ENCODE measurements around the gene EFCAB6.
A peak's percentile ranks its signal among the peaks of the same experiment; 100 is the strongest.

EFCAB6 gene

GRCh38 chr22:43853328-43853931 lies 41.3 kb upstream of the EFCAB6 start:
- Histone ChIP-seq H3K4me3 (ENCODE audit: low read length) (no peak overlapping the region), H3K36me3 (ENCODE audit: control insufficient read depth, insufficient read depth, low read length, severe bottlenecking) (no peaks in the 10 kb centered on the region), H3K27me3 (replicated peaks; ENCODE audit: control insufficient read depth, insufficient read depth, low read length) (peaks cover 50% of the 10 kb centered on the region), H3K9ac (ENCODE audit: low read length) (no peak overlapping the region), H3K9me3 (ENCODE audit: control insufficient read depth, low read length) (peaks cover 19% of the 10 kb centered on the region), H3K4me1 (ENCODE audit: control insufficient read depth, insufficient read depth, low read length) (peaks cover 2% of the 10 kb centered on the region)
- no peak for DNase-seq (ENCODE audit: low read depth)

GRCh38 chr22:43852573-43853327 lies 40.6 kb upstream of the EFCAB6 start:
- no peaks in the 10 kb centered on the region for H3K36me3 ChIP-seq (ENCODE audit: control insufficient read depth, insufficient read depth, low read length, severe bottlenecking)
- no peak overlapping the region for H3K4me3 ChIP-seq (ENCODE audit: low read length)
- no peak for DNase-seq (ENCODE audit: low read depth)
- H3K9me3 ChIP-seq (ENCODE audit: control insufficient read depth, low read length) = peaks cover 19% of the 10 kb centered on the region
- H3K9ac ChIP-seq (ENCODE audit: low read length) = no peak overlapping the region
- peaks cover 52% of the 10 kb centered on the region for H3K27me3 ChIP-seq (replicated peaks; ENCODE audit: control insufficient read depth, insufficient read depth, low read length)
- H3K4me1 ChIP-seq (ENCODE audit: control insufficient read depth, insufficient read depth, low read length) = peaks cover 2% of the 10 kb centered on the region

DNA sequence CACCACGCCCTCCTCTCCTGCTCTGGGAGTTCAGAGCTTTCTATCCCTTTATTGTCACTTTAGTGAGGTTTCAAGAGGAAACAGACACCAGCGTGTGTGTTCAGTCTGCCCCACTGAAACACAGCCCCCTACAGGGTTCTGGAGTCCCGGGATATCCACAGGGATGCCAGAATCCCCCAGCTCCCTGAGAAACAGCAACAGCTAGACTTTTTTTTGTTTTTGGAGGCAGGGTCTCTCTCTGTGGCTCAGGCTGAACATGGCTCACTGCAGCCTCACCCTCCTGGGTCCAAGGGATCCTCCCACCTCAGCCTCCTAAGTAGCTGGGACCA lies 39.8 kb upstream of the EFCAB6 start:
- no peaks in the 10 kb centered on the region for H3K36me3 ChIP-seq (ENCODE audit: control insufficient read depth, insufficient read depth, low read length, severe bottlenecking)
- peaks cover 12% of the 10 kb centered on the region for H3K9me3 ChIP-seq (ENCODE audit: control insufficient read depth, low read length)

DNA sequence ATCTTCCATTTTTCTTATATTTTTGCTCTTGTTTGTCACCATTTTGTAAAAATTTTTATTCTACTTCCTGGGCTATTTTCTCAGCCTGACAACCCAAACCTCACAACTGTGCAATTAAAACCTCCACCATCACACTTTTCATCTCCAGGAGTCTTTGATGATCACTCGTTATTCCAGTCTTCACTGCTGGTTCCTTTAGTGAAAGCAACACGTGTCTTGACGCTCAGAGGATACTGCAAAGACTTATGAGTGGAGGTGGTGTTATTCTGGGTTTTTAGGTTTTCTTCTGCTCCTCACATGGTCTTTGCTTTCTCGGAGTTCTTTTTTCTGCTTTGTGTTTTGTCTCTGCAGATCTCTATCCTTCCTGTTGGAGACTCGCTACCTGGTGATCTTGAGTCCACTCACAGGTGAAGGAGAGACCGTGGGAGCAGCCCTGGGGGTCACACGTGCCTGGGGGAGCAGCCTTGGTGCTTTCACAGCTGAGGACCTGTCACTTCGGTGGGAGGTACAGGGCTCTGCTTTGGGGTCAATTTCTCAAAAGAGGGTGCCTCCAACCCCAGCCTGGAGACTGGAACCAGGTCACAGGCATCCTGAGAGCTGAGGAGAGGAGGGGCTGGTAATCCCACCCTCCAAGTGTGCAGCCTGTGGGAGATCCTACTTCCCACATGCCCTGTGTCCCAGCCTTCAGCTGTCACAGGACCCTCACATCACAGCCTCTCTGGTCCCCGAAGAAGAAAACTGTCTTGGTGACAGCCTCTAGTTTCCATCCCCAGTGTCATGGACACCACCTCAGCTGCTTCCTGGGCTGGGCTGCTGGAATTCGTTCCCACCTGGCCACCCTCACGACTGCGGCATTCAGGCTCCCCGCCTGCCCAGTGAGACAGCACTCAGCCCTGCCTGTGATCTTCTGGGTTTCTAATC lies 39.2 kb upstream of the EFCAB6 start:
- H3K36me3 ChIP-seq (ENCODE audit: control insufficient read depth, insufficient read depth, low read length, severe bottlenecking) = no peaks in the 10 kb centered on the region
- peaks cover 2% of the 10 kb centered on the region for H3K4me1 ChIP-seq (ENCODE audit: control insufficient read depth, insufficient read depth, low read length)
- H3K9ac ChIP-seq (ENCODE audit: low read length) = no peak overlapping the region
- no peak for DNase-seq (ENCODE audit: low read depth)
- H3K4me3 ChIP-seq (ENCODE audit: low read length) = no peak overlapping the region
- peaks cover 57% of the 10 kb centered on the region for H3K27me3 ChIP-seq (replicated peaks; ENCODE audit: control insufficient read depth, insufficient read depth, low read length)
- H3K9me3 ChIP-seq (ENCODE audit: control insufficient read depth, low read length) = peaks cover 5% of the 10 kb centered on the region

More for the DNA sequence above, 39.8 kb upstream of the EFCAB6 start:
- Histone ChIP-seq H3K4me1 (ENCODE audit: control insufficient read depth, insufficient read depth, low read length) (peaks cover 2% of the 10 kb centered on the region), H3K9ac (ENCODE audit: low read length) (no peak overlapping the region), H3K4me3 (ENCODE audit: low read length) (no peak overlapping the region), H3K27me3 (replicated peaks; ENCODE audit: control insufficient read depth, insufficient read depth, low read length) (peaks cover 54% of the 10 kb centered on the region)
- no peak for DNase-seq (ENCODE audit: low read depth)

DNA sequence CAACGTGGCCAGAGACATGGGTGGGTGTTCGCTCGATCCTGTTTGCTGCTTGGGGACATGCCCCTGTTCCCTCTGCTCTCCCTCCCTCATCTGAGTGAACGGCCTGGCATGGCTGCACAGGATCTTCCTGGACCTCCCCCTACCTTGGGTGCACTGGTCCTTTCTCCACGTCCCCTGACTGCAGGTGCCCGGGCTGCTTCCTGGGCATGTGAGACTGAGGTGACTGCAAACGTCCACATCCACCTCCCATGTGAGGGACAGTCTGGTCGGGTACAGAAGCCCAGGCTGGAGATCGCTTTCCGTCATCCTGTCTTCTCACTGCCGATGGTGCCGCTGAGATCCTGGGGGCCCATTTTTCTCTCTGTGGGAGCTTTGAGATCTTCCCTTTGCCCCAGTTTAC lies 38.4 kb upstream of the EFCAB6 start:
- no peaks in the 10 kb centered on the region for H3K9me3 ChIP-seq (ENCODE audit: control insufficient read depth, low read length)

DNA sequence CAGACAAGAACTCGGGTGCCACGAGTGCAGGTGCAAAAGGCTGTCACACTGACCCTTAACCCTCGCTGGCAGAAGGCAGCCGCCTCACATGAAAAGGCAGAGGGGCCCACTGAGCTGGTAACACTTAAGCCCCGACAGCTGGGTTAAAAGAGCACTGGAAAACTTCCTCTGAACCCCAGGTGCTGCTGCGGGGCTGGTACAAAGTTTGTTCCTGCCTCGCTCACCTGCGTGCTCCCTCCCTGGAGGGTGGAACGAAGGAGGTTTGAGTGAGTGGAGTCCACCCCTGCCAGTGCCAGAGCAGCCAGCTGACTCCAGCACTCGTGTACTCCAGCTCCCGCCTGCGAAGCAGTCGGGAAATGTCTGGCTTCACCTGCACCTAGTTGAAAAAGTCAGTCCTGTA lies 37.6 kb upstream of the EFCAB6 start:
- Histone ChIP-seq H3K4me3 (ENCODE audit: low read length) (no peak overlapping the region), H3K9me3 (ENCODE audit: control insufficient read depth, low read length) (no peaks in the 10 kb centered on the region), H3K9ac (ENCODE audit: low read length) (no peak overlapping the region), H3K27me3 (replicated peaks; ENCODE audit: control insufficient read depth, insufficient read depth, low read length) (peaks cover 64% of the 10 kb centered on the region), H3K4me1 (ENCODE audit: control insufficient read depth, insufficient read depth, low read length) (peaks cover 2% of the 10 kb centered on the region), H3K36me3 (ENCODE audit: control insufficient read depth, insufficient read depth, low read length, severe bottlenecking) (no peaks in the 10 kb centered on the region)
- no peak for DNase-seq (ENCODE audit: low read depth)

More for the DNA sequence above, 38.4 kb upstream of the EFCAB6 start:
- Histone ChIP-seq H3K27me3 (replicated peaks; ENCODE audit: control insufficient read depth, insufficient read depth, low read length) (peaks cover 57% of the 10 kb centered on the region), H3K9ac (ENCODE audit: low read length) (no peak overlapping the region), H3K4me3 (ENCODE audit: low read length) (no peak overlapping the region), H3K4me1 (ENCODE audit: control insufficient read depth, insufficient read depth, low read length) (peaks cover 2% of the 10 kb centered on the region), H3K36me3 (ENCODE audit: control insufficient read depth, insufficient read depth, low read length, severe bottlenecking) (no peaks in the 10 kb centered on the region)
- DNase-seq (ENCODE audit: low read depth) = no peak

DNA sequence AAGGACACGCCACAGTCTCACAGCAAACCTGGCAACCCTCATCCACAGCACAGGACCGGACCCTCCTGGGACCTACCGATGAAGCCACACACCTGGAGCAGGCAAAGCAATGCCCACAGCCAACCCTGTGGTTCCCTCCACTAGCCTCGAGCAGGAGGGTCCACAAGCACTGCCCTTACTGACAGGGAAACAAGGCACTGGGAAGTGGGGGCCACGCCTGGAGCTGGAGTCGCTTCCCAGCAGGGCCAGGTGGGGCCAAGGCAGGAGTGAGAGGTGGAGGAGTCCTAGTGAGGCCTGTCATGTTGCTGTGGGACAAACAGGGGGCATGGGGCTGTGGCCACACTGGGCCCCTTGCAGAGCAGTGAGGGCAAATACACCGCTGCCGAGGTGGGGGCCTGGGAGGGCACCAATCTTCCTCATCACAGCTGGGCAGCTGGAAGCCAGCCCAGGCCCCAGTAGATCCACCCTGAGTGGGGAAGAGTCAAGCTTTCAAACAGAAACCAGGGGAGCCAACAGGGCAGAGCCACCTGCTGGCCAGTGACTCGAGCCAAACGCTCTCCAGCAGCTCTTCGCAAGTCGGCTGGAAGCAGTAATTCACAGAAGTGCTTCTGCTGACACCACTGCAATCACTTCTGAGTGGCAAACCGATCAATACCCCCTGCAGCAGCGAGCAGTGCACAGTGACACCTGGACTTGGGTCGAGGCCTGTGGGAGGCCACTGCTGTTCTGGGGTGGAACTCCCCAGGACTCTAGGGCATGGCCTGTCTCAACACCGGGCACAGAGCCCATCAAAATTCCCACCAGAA lies 36.5 kb upstream of the EFCAB6 start:
- H3K9ac ChIP-seq (ENCODE audit: low read length) = no peak overlapping the region
- peaks cover 74% of the 10 kb centered on the region for H3K27me3 ChIP-seq (replicated peaks; ENCODE audit: control insufficient read depth, insufficient read depth, low read length)
- H3K36me3 ChIP-seq (ENCODE audit: control insufficient read depth, insufficient read depth, low read length, severe bottlenecking) = no peaks in the 10 kb centered on the region
- DNase-seq (ENCODE audit: low read depth) = peak; percentile 15
- H3K9me3 ChIP-seq (ENCODE audit: control insufficient read depth, low read length) = no peaks in the 10 kb centered on the region
- H3K4me3 ChIP-seq (ENCODE audit: low read length) = no peak overlapping the region
- H3K4me1 ChIP-seq (ENCODE audit: control insufficient read depth, insufficient read depth, low read length) = peaks cover 2% of the 10 kb centered on the region

GRCh38 chr22:43847376-43848289 lies 35.5 kb upstream of the EFCAB6 start:
- H3K27me3 ChIP-seq (replicated peaks; ENCODE audit: control insufficient read depth, insufficient read depth, low read length) = peaks cover 69% of the 10 kb centered on the region
- DNase-seq (ENCODE audit: low read depth) = no peak
- no peak overlapping the region for H3K4me3 ChIP-seq (ENCODE audit: low read length)
- H3K4me1 ChIP-seq (ENCODE audit: control insufficient read depth, insufficient read depth, low read length) = peaks cover 2% of the 10 kb centered on the region
- H3K36me3 ChIP-seq (ENCODE audit: control insufficient read depth, insufficient read depth, low read length, severe bottlenecking) = no peaks in the 10 kb centered on the region
- no peaks in the 10 kb centered on the region for H3K9me3 ChIP-seq (ENCODE audit: control insufficient read depth, low read length)
- H3K9ac ChIP-seq (ENCODE audit: low read length) = no peak overlapping the region

DNA sequence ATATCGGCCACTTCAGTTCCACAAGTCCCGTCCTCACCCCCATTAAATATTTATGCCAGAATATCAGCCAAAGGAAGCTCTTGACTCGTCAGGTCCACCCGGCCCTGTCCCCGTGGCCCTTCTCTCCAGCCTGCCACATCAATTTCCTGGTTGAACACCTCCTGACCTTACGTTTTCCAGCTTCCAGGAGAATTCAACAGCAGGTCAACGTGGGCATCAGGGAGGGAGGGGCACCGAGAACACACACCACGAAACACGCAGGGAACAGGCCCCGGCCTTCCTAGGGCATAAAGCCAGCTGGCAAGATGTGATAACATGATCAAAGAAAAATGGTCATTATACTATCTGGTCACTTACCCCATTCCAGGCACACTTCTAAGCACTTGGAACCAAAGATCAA lies 34.9 kb upstream of the EFCAB6 start:
- H3K36me3 ChIP-seq (ENCODE audit: control insufficient read depth, insufficient read depth, low read length, severe bottlenecking) = no peaks in the 10 kb centered on the region
- H3K9ac ChIP-seq (ENCODE audit: low read length) = no peak overlapping the region
- H3K9me3 ChIP-seq (ENCODE audit: control insufficient read depth, low read length) = no peaks in the 10 kb centered on the region
- DNase-seq (ENCODE audit: low read depth) = no peak
- H3K27me3 ChIP-seq (replicated peaks; ENCODE audit: control insufficient read depth, insufficient read depth, low read length) = peaks cover 65% of the 10 kb centered on the region
- no peak overlapping the region for H3K4me3 ChIP-seq (ENCODE audit: low read length)
- H3K4me1 ChIP-seq (ENCODE audit: control insufficient read depth, insufficient read depth, low read length) = peaks cover 2% of the 10 kb centered on the region

DNA sequence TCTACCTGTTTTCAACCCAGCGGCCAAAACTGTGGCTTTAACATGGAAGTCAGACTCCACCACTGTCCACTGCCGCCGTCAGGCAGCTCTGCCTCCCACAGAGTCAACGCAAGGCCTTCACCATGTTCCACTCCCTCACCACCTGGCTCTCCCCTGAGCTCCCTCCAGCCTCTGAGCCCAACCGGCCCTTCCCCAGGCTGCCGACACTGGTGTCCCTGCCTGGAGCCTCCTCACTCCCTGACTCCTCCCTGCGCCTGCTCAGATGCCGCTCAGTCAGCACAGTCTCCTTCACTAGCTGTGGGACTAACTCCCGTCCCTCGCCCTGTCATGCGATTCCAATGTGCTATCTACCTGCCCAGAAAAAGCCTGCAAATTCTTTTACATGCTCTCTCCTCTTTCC lies 33.9 kb upstream of the EFCAB6 start:
- Histone ChIP-seq H3K36me3 (ENCODE audit: control insufficient read depth, insufficient read depth, low read length, severe bottlenecking) (no peaks in the 10 kb centered on the region), H3K27me3 (replicated peaks; ENCODE audit: control insufficient read depth, insufficient read depth, low read length) (peaks cover 59% of the 10 kb centered on the region), H3K9me3 (ENCODE audit: control insufficient read depth, low read length) (no peaks in the 10 kb centered on the region), H3K4me3 (ENCODE audit: low read length) (no peak overlapping the region), H3K9ac (ENCODE audit: low read length) (no peak overlapping the region), H3K4me1 (ENCODE audit: control insufficient read depth, insufficient read depth, low read length) (peaks cover 2% of the 10 kb centered on the region)
- DNase-seq (ENCODE audit: low read depth) = no peak

All from adipocyte (in vitro differentiated cells).